ENCODE results near the gene GIT1. TPM values are rescaled to one million over a fixed set of nuclear protein-coding genes. Genes with fewer than 3 reads are reported as not detected.

GIT1 gene
- total RNA-seq, 1 donor from 2014 or later = 44.8 TPM

- no peak for DNase-seq (ENCODE audit: low read depth, low spot score)
These were observed 27.0 kb upstream of the GIT1 start for GRCh38 chr17:29616300-29617048.

- DNase-seq (ENCODE audit: low read depth, low spot score) = peak; percentile 36
These were observed 26.2 kb upstream of the GIT1 start for GRCh38 chr17:29615492-29616299.

- no peak for DNase-seq (ENCODE audit: low read depth, low spot score)
These were observed 25.6 kb upstream of the GIT1 start for GRCh38 chr17:29615048-29615385.

- DNase-seq (ENCODE audit: low read depth, low spot score) = no peak
These were observed 25.1 kb upstream of the GIT1 start for GRCh38 chr17:29614349-29615047.

GRCh38 chr17:29613856-29614255, 24.4 kb upstream of the GIT1 start:
- DNase-seq (ENCODE audit: low read depth, low spot score) = no peak

GRCh38 chr17:29613352-29613837, 23.9 kb upstream of the GIT1 start:
- DNase-seq (ENCODE audit: low read depth, low spot score) = peak; percentile 57

- DNase-seq (ENCODE audit: low read depth, low spot score) = no peak
These were observed 23.2 kb upstream of the GIT1 start for GRCh38 chr17:29612404-29613280.

GRCh38 chr17:29612094-29612403, 22.6 kb upstream of the GIT1 start:
- no peak for DNase-seq (ENCODE audit: low read depth, low spot score)

GRCh38 chr17:29611351-29612093, 22.1 kb upstream of the GIT1 start:
- no peak for DNase-seq (ENCODE audit: low read depth, low spot score)

- no peak for DNase-seq (ENCODE audit: low read depth, low spot score)
These were observed 20.9 kb upstream of the GIT1 start for GRCh38 chr17:29610395-29610794.

- DNase-seq (ENCODE audit: low read depth, low spot score) = no peak
These were observed 19.5 kb upstream of the GIT1 start for GRCh38 chr17:29608986-29609385.

GRCh38 chr17:29607557-29608195, 18.2 kb upstream of the GIT1 start:
- DNase-seq (ENCODE audit: low read depth, low spot score) = no peak

- DNase-seq (ENCODE audit: low read depth, low spot score) = no peak
These were observed 13.7 kb upstream of the GIT1 start for GRCh38 chr17:29603109-29603674.

GRCh38 chr17:29597361-29598172, 8.1 kb upstream of the GIT1 start:
- DNase-seq (ENCODE audit: low read depth, low spot score) = no peak

GRCh38 chr17:29596811-29597210, 7.4 kb upstream of the GIT1 start:
- no peak for DNase-seq (ENCODE audit: low read depth, low spot score)

- DNase-seq (ENCODE audit: low read depth, low spot score) = no peak
These were observed 6.7 kb upstream of the GIT1 start for GRCh38 chr17:29595943-29596774.

GRCh38 chr17:29595107-29595942, 5.9 kb upstream of the GIT1 start:
- no peak for DNase-seq (ENCODE audit: low read depth, low spot score)
